CD4-positive, alpha-beta memory T cell (primary cell): Measurements from ENCODE around the gene SVOP. TPM values are rescaled to one million over a fixed set of nuclear protein-coding genes. Genes with fewer than 3 reads are reported as not detected.

Source experiments
- CTCF ChIA-PET: fragments of 350-600 bp; sonication (Branson Sonifier 250); formaldehyde crosslinking; loops from one replicate; lab custom pipeline; 2021; ENCODE audit warnings: inconsistent platforms; ENCODE audit not compliant: partially characterized antibody; lab: Charles Lee
- POLR2A ChIA-PET: fragments of 350-600 bp; sonication (Branson Sonifier 250); formaldehyde crosslinking; loops from one replicate; lab custom pipeline; 2021; ENCODE audit not compliant: partially characterized antibody; lab: Charles Lee
- DNase-seq, 5 donors: peaks; one replicate each; pipeline versions ENCODE4 v3.0.0 to v3.0.0-alpha.2; 2020 to 2022; ENCODE audit warnings: mixed read lengths in 1 of 5
- H3K27ac ChIP-seq: one replicate; pipeline ENCODE4 v1.7.0; 2013; ENCODE audit warnings: low read depth, low read length
- H3K27me3 ChIP-seq: 2 replicates; pipeline ENCODE4 v1.7.0; 2013; ENCODE audit warnings: mild to moderate bottlenecking, low read length, moderate library complexity; ENCODE audit not compliant: insufficient read depth
- H3K36me3 ChIP-seq: 2 replicates; pipeline ENCODE4 v1.7.0; 2013; ENCODE audit warnings: mild to moderate bottlenecking, low read length, moderate library complexity; ENCODE audit not compliant: insufficient read depth
- H3K4me1 ChIP-seq: 2 replicates; pipeline ENCODE4 v1.7.0; 2013; ENCODE audit warnings: mild to moderate bottlenecking, low read length, moderate library complexity; ENCODE audit not compliant: insufficient read depth
- H3K4me3 ChIP-seq, 2 donors: one replicate each; pipeline ENCODE4 v1.7.0; 2013; ENCODE audit warnings: low read length in 2 of 2, mild to moderate bottlenecking in 1 of 2
- H3K9me3 ChIP-seq, 2 donors: one replicate each; pipeline ENCODE4 v1.7.0; 2013; ENCODE audit warnings: low read length in 2 of 2, control low read depth in 1 of 2; ENCODE audit not compliant: control insufficient read depth in 1 of 2
- H3K27ac Mint-ChIP-seq, 7 donors: one replicate each; pipeline ENCODE4 v1.8.0; 2020 to 2021; ENCODE audit warnings: mixed read lengths in 7 of 7, mild to moderate bottlenecking in 6 of 7, inconsistent platforms in 3 of 7, moderate library complexity in 3 of 7
- H3K27me3 Mint-ChIP-seq, 2 donors: one replicate each; pipeline ENCODE4 v1.8.0; 2020 to 2021; ENCODE audit warnings: mixed read lengths in 2 of 2
- H3K36me3 Mint-ChIP-seq, 2 donors: one replicate each; pipeline ENCODE4 v1.8.0; 2020 to 2021; ENCODE audit warnings: mixed read lengths in 2 of 2, inconsistent platforms in 1 of 2, mild to moderate bottlenecking in 1 of 2
- H3K4me1 Mint-ChIP-seq, 4 donors: one replicate each; pipeline ENCODE4 v1.8.0; 2020 to 2021; ENCODE audit warnings: mixed read lengths in 4 of 4, mild to moderate bottlenecking in 1 of 4
- H3K4me3 Mint-ChIP-seq, 8 donors: one replicate each; pipeline ENCODE4 v1.8.0; 2020 to 2021; ENCODE audit warnings: mixed read lengths in 8 of 8, mild to moderate bottlenecking in 7 of 8, moderate library complexity in 6 of 8, inconsistent platforms in 3 of 8
- H3K9me3 Mint-ChIP-seq, 8 donors: one replicate each; pipeline ENCODE4 v1.8.0; 2020 to 2021; ENCODE audit warnings: mixed read lengths in 8 of 8, mild to moderate bottlenecking in 5 of 8, inconsistent platforms in 3 of 8, moderate library complexity in 1 of 8
- intact Hi-C: fragments of 100-400 bp; cut with micrococcal nuclease; formaldehyde crosslinking; loops from one replicate; pipeline ENCODE4 v1.15.1; 2023
- polyA plus RNA-seq, 2 donors: library from polyadenylated mRNA; unstranded; fragments of 300-500 nt; fragmentation: Illumina TruSeq; gene quantifications; one replicate each; pipeline ENCODE4 v1.2.3, GENCODE V29; 2021
- total RNA-seq, 2 experiments: library from RNA; stranded (reverse); gene quantifications; one replicate each; pipeline ENCODE4 v1.2.3, GENCODE V29; 2021

The SVOP gene
- total and polyA plus RNA-seq, 4 experiments from 2014 or later = not detected

GRCh38 chr12:108907839-108908351 lies 113.0 kb downstream of the SVOP start:
- ChIA-PET CTCF (no interaction called here), POLR2A (no interaction called here)
- Mint-ChIP-seq H3K9me3 (no peaks in the 10 kb centered on the region), H3K27me3 (peaks cover 6 to 7% of the 10 kb centered on the region in 2 donors), H3K4me3 (no peak overlapping the region), H3K4me1 (no peaks in the 10 kb centered on the region), H3K36me3 (no peaks in the 10 kb centered on the region), H3K27ac (no peak overlapping the region)
- H3K9me3 ChIP-seq = no peaks in the 10 kb centered on the region
- H3K36me3 ChIP-seq = no peaks in the 10 kb centered on the region
- intact Hi-C loops = no loop called here
- DNase-seq = no peak
- H3K27me3 ChIP-seq = no peaks in the 10 kb centered on the region
- no peak overlapping the region for H3K27ac ChIP-seq
- H3K4me1 ChIP-seq = no peaks in the 10 kb centered on the region
- no peak overlapping the region for H3K4me3 ChIP-seq

- H3K36me3 Mint-ChIP-seq = no peaks in the 10 kb centered on the region
- H3K4me3 Mint-ChIP-seq = no peak overlapping the region
- H3K9me3 Mint-ChIP-seq = no peaks in the 10 kb centered on the region
- H3K4me1 ChIP-seq = no peaks in the 10 kb centered on the region
- no peaks in the 10 kb centered on the region for H3K9me3 ChIP-seq
- no peak for DNase-seq
- no peak overlapping the region for H3K4me3 ChIP-seq
- intact Hi-C loops = no loop called here
- CTCF ChIA-PET = interaction anchor here (1.1 kb wide), 1 partner anchor 12 kb away, joined by 3 read pairs; no protein-coding TSS in a partner anchor
- no peak overlapping the region for H3K27ac ChIP-seq
- POLR2A ChIA-PET = no interaction called here
- no peak overlapping the region for H3K27ac Mint-ChIP-seq
- H3K36me3 ChIP-seq = no peaks in the 10 kb centered on the region
- H3K4me1 Mint-ChIP-seq = no peaks in the 10 kb centered on the region
- H3K27me3 Mint-ChIP-seq = peaks cover 5 to 6% of the 10 kb centered on the region in 2 donors
- no peaks in the 10 kb centered on the region for H3K27me3 ChIP-seq
Measured at GRCh38 chr12:108906971-108907370, 113.9 kb downstream of the SVOP start.

- no peak overlapping the region for H3K4me3 Mint-ChIP-seq
- H3K27me3 ChIP-seq = no peaks in the 10 kb centered on the region
- ChIA-PET CTCF (interaction anchor here (1.1 kb wide), 1 partner anchor 13 kb away, joined by 3 read pairs; no protein-coding TSS in a partner anchor), POLR2A (no interaction called here)
- no peaks in the 10 kb centered on the region for H3K9me3 Mint-ChIP-seq
- H3K27ac Mint-ChIP-seq = no peak overlapping the region
- no peaks in the 10 kb centered on the region for H3K4me1 ChIP-seq
- no peaks in the 10 kb centered on the region for H3K9me3 ChIP-seq
- intact Hi-C loops = no loop called here
- peaks cover 6% of the 10 kb centered on the region in 2 donors for H3K27me3 Mint-ChIP-seq
- H3K36me3 ChIP-seq = no peaks in the 10 kb centered on the region
- no peak for DNase-seq
- no peak overlapping the region for H3K27ac ChIP-seq
- no peak overlapping the region for H3K4me3 ChIP-seq
- no peaks in the 10 kb centered on the region for H3K4me1 Mint-ChIP-seq
- no peaks in the 10 kb centered on the region for H3K36me3 Mint-ChIP-seq
Measured at GRCh38 chr12:108905725-108906124, 115.1 kb downstream of the SVOP start.

GRCh38 chr12:108899145-108899544 lies 121.7 kb downstream of the SVOP start:
- CTCF ChIA-PET = no interaction called here
- no peak overlapping the region for H3K27ac Mint-ChIP-seq

GRCh38 chr12:108896817-108897216 lies 124.1 kb downstream of the SVOP start:
- no peak overlapping the region for H3K4me3 ChIP-seq
- DNase-seq = no peak
- no peaks in the 10 kb centered on the region for H3K36me3 ChIP-seq
- H3K27me3 ChIP-seq = no peaks in the 10 kb centered on the region
- no peak overlapping the region for H3K27ac ChIP-seq
- no peaks in the 10 kb centered on the region for H3K9me3 ChIP-seq
- H3K4me1 ChIP-seq = no peaks in the 10 kb centered on the region
- no peak overlapping the region for H3K27ac Mint-ChIP-seq
- no peaks in the 10 kb centered on the region for H3K36me3 Mint-ChIP-seq
- H3K27me3 Mint-ChIP-seq = peaks cover 1 to 10% of the 10 kb centered on the region in 2 donors
- POLR2A ChIA-PET = no interaction called here
- intact Hi-C loops = no loop called here
- H3K4me1 Mint-ChIP-seq = peaks cover 0 to 3% (median 1%) of the 10 kb centered on the region in 4 donors
- CTCF ChIA-PET = interaction anchor here (1.5 to 2.5 kb wide), 2 partner anchors 12 to 232 kb away, joined by 4 to 9 read pairs; no protein-coding TSS in a partner anchor
- no peaks in the 10 kb centered on the region for H3K9me3 Mint-ChIP-seq
- H3K4me3 Mint-ChIP-seq = no peak overlapping the region

More at GRCh38 chr12:108899145-108899544, 121.7 kb downstream of the SVOP start:
- Histone ChIP-seq H3K4me1 (no peaks in the 10 kb centered on the region), H3K27me3 (no peaks in the 10 kb centered on the region), H3K9me3 (no peaks in the 10 kb centered on the region), H3K4me3 (no peak overlapping the region), H3K27ac (no peak overlapping the region), H3K36me3 (no peaks in the 10 kb centered on the region)
- POLR2A ChIA-PET = no interaction called here
- H3K4me1 Mint-ChIP-seq = peaks cover 0 to 3% (median 1%) of the 10 kb centered on the region in 4 donors
- no peak for DNase-seq
- no peak overlapping the region for H3K4me3 Mint-ChIP-seq
- H3K27me3 Mint-ChIP-seq = peaks cover 3 to 12% of the 10 kb centered on the region in 2 donors
- H3K9me3 Mint-ChIP-seq = no peaks in the 10 kb centered on the region
- intact Hi-C loops = no loop called here
- H3K36me3 Mint-ChIP-seq = no peaks in the 10 kb centered on the region

GRCh38 chr12:108896336-108896735 lies 124.5 kb downstream of the SVOP start:
- intact Hi-C loops = no loop called here
- no peaks in the 10 kb centered on the region for H3K9me3 Mint-ChIP-seq
- no peaks in the 10 kb centered on the region for H3K36me3 Mint-ChIP-seq
- POLR2A ChIA-PET = no interaction called here
- H3K4me1 ChIP-seq = no peaks in the 10 kb centered on the region
- no peaks in the 10 kb centered on the region for H3K36me3 ChIP-seq
- H3K27ac Mint-ChIP-seq = no peak overlapping the region
- H3K27me3 Mint-ChIP-seq = peaks cover 1 to 10% of the 10 kb centered on the region in 2 donors
- H3K27me3 ChIP-seq = no peaks in the 10 kb centered on the region
- peaks cover 0 to 3% (median 1%) of the 10 kb centered on the region in 4 donors for H3K4me1 Mint-ChIP-seq
- H3K9me3 ChIP-seq = no peaks in the 10 kb centered on the region
- H3K4me3 ChIP-seq = no peak overlapping the region
- H3K27ac ChIP-seq = no peak overlapping the region
- no peak for DNase-seq
- CTCF ChIA-PET = interaction anchor here (2.5 kb wide), 1 partner anchor 12 kb away, joined by 9 read pairs; no protein-coding TSS in a partner anchor
- no peak overlapping the region for H3K4me3 Mint-ChIP-seq

- H3K4me3 ChIP-seq = no peak overlapping the region
- Mint-ChIP-seq H3K27ac (no peak overlapping the region), H3K4me3 (no peak overlapping the region), H3K27me3 (peaks cover 1 to 6% of the 10 kb centered on the region in 2 donors), H3K36me3 (no peaks in the 10 kb centered on the region), H3K9me3 (peaks cover 0 to 3% (median 2%) of the 10 kb centered on the region in 8 donors), H3K4me1 (peaks cover 0 to 3% (median 1%) of the 10 kb centered on the region in 4 donors)
- H3K4me1 ChIP-seq = no peaks in the 10 kb centered on the region
- H3K9me3 ChIP-seq = no peaks in the 10 kb centered on the region
- H3K36me3 ChIP-seq = no peaks in the 10 kb centered on the region
- DNase-seq = no peak
- intact Hi-C loops = no loop called here
- POLR2A ChIA-PET = no interaction called here
- H3K27ac ChIP-seq = no peak overlapping the region
- no peaks in the 10 kb centered on the region for H3K27me3 ChIP-seq
- CTCF ChIA-PET = no interaction called here
Measured at GRCh38 chr12:108895220-108895802, 125.6 kb downstream of the SVOP start.
